ENCODE measurements around the gene FGF14.

- no peak for TF ChIP-seq CTCF (optimal IDR thresholded peaks at IDR 0.05 in 1 of 3, IDR thresholded peaks at IDR 0.05 in 1 of 3, conservative IDR thresholded peaks at IDR 0.05 in 1 of 3; ENCODE audit: extremely low read depth in 1 of 3, insufficient read depth in 2 of 3, low read length in 3 of 3)
- TF ChIP-seq EZH2 (IDR thresholded peaks at IDR 0.05; ENCODE audit: low read length): no peak
These were observed 21.8 kb downstream of the FGF14 start for GRCh38 chr13:102380012-102380411.

All from keratinocyte (primary cell).